Esophagus muscularis mucosa (tissue), 4 donors: Measurements from ENCODE around the gene TENM4. TPM values are rescaled to one million over a fixed set of nuclear protein-coding genes. Genes with fewer than 3 reads are reported as not detected.

Source experiments
- DNase-seq: peaks from one replicate; pipeline ENCODE4 v3.0.0-alpha.2; 2017; ENCODE audit errors: extremely low spot score
- H3K27ac ChIP-seq, 4 donors: fragments of 200-600 bp; sonication (generic); replicated peaks in 1 of 4; 1 replicate in 3 of 4; 2 replicates in 1 of 4; pipeline ENCODE4 v1.5.1; 2016 to 2019; ENCODE audit warnings: mild to moderate bottlenecking in 1 of 4
- H3K27me3 ChIP-seq, 4 donors: fragments of 200-600 bp; sonication (generic); one replicate each; pipeline versions ENCODE4 v1.5.1 to v1.6.0; 2016 to 2019
- H3K36me3 ChIP-seq, 4 donors: fragments of 200-600 bp; sonication (generic); one replicate each; pipeline ENCODE4 v1.5.1; 2016 to 2019
- H3K4me1 ChIP-seq, 4 donors: fragments of 200-600 bp; sonication (generic); one replicate each; pipeline ENCODE4 v1.5.1; 2016 to 2019
- H3K4me3 ChIP-seq, 4 donors: fragments of 200-600 bp; sonication (generic); 1 replicate in 2 of 4; 2 replicates in 2 of 4; pipeline ENCODE4 v1.5.1; 2016 to 2019; ENCODE audit warnings: mild to moderate bottlenecking in 4 of 4, moderate library complexity in 1 of 4
- H3K9me3 ChIP-seq, 4 donors: fragments of 200-600 bp; sonication (generic); 1 replicate in 3 of 4; 2 replicates in 1 of 4; pipeline ENCODE4 v1.5.1; 2016 to 2019
- CTCF ChIP-seq, 3 experiments: fragments of 200-600 bp in 2 of 3; fragments of 450-650 bp in 1 of 3; sonication (generic) in 2 of 3; IDR thresholded peaks; one replicate each; pipeline ENCODE4 v1.5.1; 2017 to 2019; ENCODE audit warnings: antibody characterized with exemption in 3 of 3, mild to moderate bottlenecking in 2 of 3, moderate library complexity in 1 of 3
- EP300 ChIP-seq: sonication (generic); formaldehyde crosslinking; IDR thresholded peaks from one replicate; pipeline ENCODE4 v1.6.1; 2017; ENCODE audit warnings: antibody characterized with exemption
- POLR2A ChIP-seq: fragments of 450-650 bp; IDR thresholded peaks from one replicate; pipeline ENCODE4 v1.6.1; 2017; ENCODE audit warnings: antibody characterized with exemption, moderate library complexity, mild to moderate bottlenecking, low read depth
- POLR2AphosphoS5 ChIP-seq, 2 donors: sonication (generic); formaldehyde crosslinking; IDR thresholded peaks; one replicate each; pipeline ENCODE4 v1.6.1; 2017; ENCODE audit warnings: antibody characterized with exemption in 2 of 2
- WGBS: methylation state at CpG from one replicate; pipeline ENCODE4 v1.1.5; 2018; 5-methylcytosine and 5-hydroxymethylcytosine counted together
- intact Hi-C: fragments of 100-400 bp; cut with DNase I; formaldehyde crosslinking; loops from one replicate; pipeline ENCODE4 v1.15.1; 2023
- total RNA-seq, 4 donors: library from RNA; depleted of rRNA; stranded (reverse); fragments of >200 nt; gene quantifications; one replicate each; pipeline versions ENCODE4 v1.1.0 to v1.2.1, GENCODE V29; 2016

TENM4 gene
- total RNA-seq, 4 donors from 2014 or later = 4.1 to 9.6 (median 8.0) TPM

GRCh38 chr11:79241205-79241851, 199.5 kb downstream of the TENM4 start:
- Histone ChIP-seq H3K36me3 (no peaks in the 10 kb centered on the region), H3K4me3 (no peak overlapping the region), H3K4me1 (peaks cover 11 to 29% (median 27%) of the 10 kb centered on the region in 4 donors), H3K9me3 (no peaks in the 10 kb centered on the region), H3K27me3 (no peaks in the 10 kb centered on the region), H3K27ac (no peak overlapping the region)
- intact Hi-C loops = no loop called here
- no peak for TF ChIP-seq POLR2AphosphoS5 (IDR thresholded peaks at IDR 0.05)
- TF ChIP-seq EP300 = no peak
- TF ChIP-seq CTCF (IDR thresholded peaks at IDR 0.05) = no peak
- TF ChIP-seq POLR2A = no peak
- no peak for DNase-seq
- WGBS = 96% methylated on average over 7 of the region's 7 CpGs

GRCh38 chr11:79237703-79238102, 203.1 kb downstream of the TENM4 start:
- 41% methylated on average over 6 of the region's 6 CpGs for WGBS
- H3K4me3 ChIP-seq = no peak overlapping the region
- TF ChIP-seq POLR2A = no peak
- no peak for TF ChIP-seq EP300
- TF ChIP-seq POLR2AphosphoS5 (IDR thresholded peaks at IDR 0.05) = no peak
- no peak for TF ChIP-seq CTCF (IDR thresholded peaks at IDR 0.05)
- H3K4me1 ChIP-seq = peaks cover 0 to 17% (median 13%) of the 10 kb centered on the region in 4 donors
- intact Hi-C loops = no loop called here
- H3K9me3 ChIP-seq = no peaks in the 10 kb centered on the region
- H3K36me3 ChIP-seq = no peaks in the 10 kb centered on the region
- no peak for DNase-seq
- H3K27me3 ChIP-seq = no peaks in the 10 kb centered on the region
- H3K27ac ChIP-seq = peak overlapping the region in 2 of 4 donors; percentile 29 to 57

GRCh38 chr11:79237091-79237490, 203.7 kb downstream of the TENM4 start:
- no peaks in the 10 kb centered on the region for H3K27me3 ChIP-seq
- 96% methylated on average over 5 of the region's 5 CpGs for WGBS
- H3K9me3 ChIP-seq = no peaks in the 10 kb centered on the region
- DNase-seq = no peak
- no peak overlapping the region for H3K4me3 ChIP-seq
- peak overlapping the region in 2 of 4 donors; percentile 29 to 57 for H3K27ac ChIP-seq
- intact Hi-C loops = no loop called here
- peaks cover 0 to 17% (median 13%) of the 10 kb centered on the region in 4 donors for H3K4me1 ChIP-seq
- no peaks in the 10 kb centered on the region for H3K36me3 ChIP-seq
- TF ChIP-seq EP300 (no peak), CTCF (IDR thresholded peaks at IDR 0.05) (no peak), POLR2A (no peak), POLR2AphosphoS5 (IDR thresholded peaks at IDR 0.05) (no peak)

- H3K4me1 ChIP-seq = peaks cover 0 to 17% (median 13%) of the 10 kb centered on the region in 4 donors
- 76% methylated on average over 9 of the region's 11 CpGs for WGBS
Measured at GRCh38 chr11:79236541-79236971, 204.3 kb downstream of the TENM4 start.

More at GRCh38 chr11:79236541-79236971, 204.3 kb downstream of the TENM4 start:
- Histone ChIP-seq H3K9me3 (no peaks in the 10 kb centered on the region), H3K27ac (peak overlapping the region in 2 of 4 donors; percentile 29 to 57), H3K4me3 (no peak overlapping the region), H3K27me3 (no peaks in the 10 kb centered on the region), H3K36me3 (no peaks in the 10 kb centered on the region)
- intact Hi-C loops = no loop called here
- TF ChIP-seq CTCF (IDR thresholded peaks at IDR 0.05) = no peak
- TF ChIP-seq EP300 = no peak
- no peak for TF ChIP-seq POLR2AphosphoS5 (IDR thresholded peaks at IDR 0.05)
- no peak for TF ChIP-seq POLR2A
- DNase-seq = no peak
